Epithelial cell of esophagus (primary cell): ENCODE results near the gene KCNMA1.

Experiments used
- DNase-seq: peaks from one replicate; pipeline ENCODE4 v3.0.0; 2010; ENCODE audit warnings: low read depth
- H3K4me3 ChIP-seq: 2 replicates; pipeline ENCODE4 v1.5.1; 2011; ENCODE audit warnings: mild to moderate bottlenecking, low read length, control low read depth
- TF ChIP-seq, protein P1 (sequence below): IDR thresholded peaks from 2 replicates; pipeline ENCODE4 v1.5.1; 2011; ENCODE audit warnings: low read depth, mild to moderate bottlenecking, low read length, control low read depth, inconsistent platforms; ENCODE audit not compliant: insufficient read depth; ENCODE audit errors: missing control alignments

KCNMA1 gene

DNA sequence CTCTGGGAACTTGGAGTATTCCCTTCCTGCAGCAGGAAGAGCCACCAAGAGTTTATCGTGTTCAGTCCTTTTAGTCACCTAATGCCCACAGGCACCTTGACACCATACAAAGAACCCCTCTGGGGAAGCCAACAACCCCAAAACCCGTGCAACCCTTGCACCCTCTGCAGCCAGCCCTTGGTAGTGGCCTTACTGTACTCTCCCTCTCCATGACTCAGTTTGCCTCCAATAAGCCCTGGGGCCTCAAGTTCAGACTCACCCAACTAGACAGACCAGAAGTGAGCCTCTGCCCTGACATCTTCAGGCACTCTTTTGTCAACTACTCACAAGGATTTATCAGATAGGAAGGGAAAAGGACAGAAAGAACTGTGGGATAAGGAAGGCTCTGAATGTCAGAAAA, 30.9 kb downstream of the KCNMA1 start:
- peak; percentile 91 for DNase-seq

GRCh38 chr10:77605466-77605865, 32.1 kb downstream of the KCNMA1 start:
- DNase-seq, result peak; percentile 45
- no peak overlapping the region for H3K4me3 ChIP-seq

More for the DNA sequence above, 30.9 kb downstream of the KCNMA1 start:
- H3K4me3 ChIP-seq, result no peak overlapping the region
- TF ChIP-seq, protein P1, sequence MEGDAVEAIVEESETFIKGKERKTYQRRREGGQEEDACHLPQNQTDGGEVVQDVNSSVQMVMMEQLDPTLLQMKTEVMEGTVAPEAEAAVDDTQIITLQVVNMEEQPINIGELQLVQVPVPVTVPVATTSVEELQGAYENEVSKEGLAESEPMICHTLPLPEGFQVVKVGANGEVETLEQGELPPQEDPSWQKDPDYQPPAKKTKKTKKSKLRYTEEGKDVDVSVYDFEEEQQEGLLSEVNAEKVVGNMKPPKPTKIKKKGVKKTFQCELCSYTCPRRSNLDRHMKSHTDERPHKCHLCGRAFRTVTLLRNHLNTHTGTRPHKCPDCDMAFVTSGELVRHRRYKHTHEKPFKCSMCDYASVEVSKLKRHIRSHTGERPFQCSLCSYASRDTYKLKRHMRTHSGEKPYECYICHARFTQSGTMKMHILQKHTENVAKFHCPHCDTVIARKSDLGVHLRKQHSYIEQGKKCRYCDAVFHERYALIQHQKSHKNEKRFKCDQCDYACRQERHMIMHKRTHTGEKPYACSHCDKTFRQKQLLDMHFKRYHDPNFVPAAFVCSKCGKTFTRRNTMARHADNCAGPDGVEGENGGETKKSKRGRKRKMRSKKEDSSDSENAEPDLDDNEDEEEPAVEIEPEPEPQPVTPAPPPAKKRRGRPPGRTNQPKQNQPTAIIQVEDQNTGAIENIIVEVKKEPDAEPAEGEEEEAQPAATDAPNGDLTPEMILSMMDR, result peak; percentile 54

GRCh38 chr10:77604941-77605351, 32.7 kb downstream of the KCNMA1 start:
- TF ChIP-seq, protein P1, result no peak
- no peak overlapping the region for H3K4me3 ChIP-seq
- DNase-seq, result no peak

More at GRCh38 chr10:77605466-77605865, 32.1 kb downstream of the KCNMA1 start:
- TF ChIP-seq, protein P1, result no peak

- DNase-seq, result no peak
- no peak overlapping the region for H3K4me3 ChIP-seq
- TF ChIP-seq, protein P1, result no peak
These were observed 33.5 kb downstream of the KCNMA1 start for GRCh38 chr10:77604063-77604462.

GRCh38 chr10:77603534-77603927, 34.1 kb downstream of the KCNMA1 start:
- TF ChIP-seq, protein P1, result no peak
- DNase-seq, result peak; percentile 23
- no peak overlapping the region for H3K4me3 ChIP-seq

GRCh38 chr10:77602913-77603533, 34.6 kb downstream of the KCNMA1 start:
- no peak for DNase-seq
- TF ChIP-seq, protein P1, result no peak
- no peak overlapping the region for H3K4me3 ChIP-seq

GRCh38 chr10:77602231-77602912, 35.2 kb downstream of the KCNMA1 start:
- no peak overlapping the region for H3K4me3 ChIP-seq
- no peak for DNase-seq

More at GRCh38 chr10:77602231-77602912, 35.2 kb downstream of the KCNMA1 start:
- TF ChIP-seq, protein P1, result no peak
